ENCODE measurements around the gene DBNDD2.

The DBNDD2 gene

DNA sequence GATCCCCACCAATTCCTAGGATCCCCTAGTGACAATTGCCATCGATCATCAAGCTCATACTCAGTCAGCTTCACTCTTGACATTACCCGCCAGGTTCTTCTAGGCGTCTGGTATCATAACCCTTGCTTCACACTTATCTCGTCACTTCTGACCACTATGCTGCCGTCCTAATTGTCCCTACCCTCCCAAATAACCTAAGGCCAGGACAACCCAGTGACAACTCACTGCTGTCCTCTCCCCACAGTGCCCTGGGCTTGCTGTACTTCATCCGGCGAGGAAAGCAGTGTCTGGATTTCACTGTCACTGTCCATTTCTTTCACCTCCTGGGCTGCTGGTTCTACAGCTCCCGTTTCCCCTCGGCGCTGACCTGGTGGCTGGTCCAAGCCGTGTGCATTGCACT, 41.5 kb upstream of the DBNDD2 start (continued):
- TF ChIP-seq, protein P1, sequence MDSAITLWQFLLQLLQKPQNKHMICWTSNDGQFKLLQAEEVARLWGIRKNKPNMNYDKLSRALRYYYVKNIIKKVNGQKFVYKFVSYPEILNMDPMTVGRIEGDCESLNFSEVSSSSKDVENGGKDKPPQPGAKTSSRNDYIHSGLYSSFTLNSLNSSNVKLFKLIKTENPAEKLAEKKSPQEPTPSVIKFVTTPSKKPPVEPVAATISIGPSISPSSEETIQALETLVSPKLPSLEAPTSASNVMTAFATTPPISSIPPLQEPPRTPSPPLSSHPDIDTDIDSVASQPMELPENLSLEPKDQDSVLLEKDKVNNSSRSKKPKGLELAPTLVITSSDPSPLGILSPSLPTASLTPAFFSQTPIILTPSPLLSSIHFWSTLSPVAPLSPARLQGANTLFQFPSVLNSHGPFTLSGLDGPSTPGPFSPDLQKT (IDR thresholded peaks at IDR 0.05; ENCODE audit: borderline replicate concordance, low read depth, low read length), result no peak
- no peak for TF ChIP-seq ZNF433 (tag by site-specific recombination; IDR thresholded peaks at IDR 0.05; ENCODE audit: low read depth)
- TF ChIP-seq HOXD13 (CRISPR knock-in tag; IDR thresholded peaks at IDR 0.05; ENCODE audit: borderline replicate concordance), result no peak
- no peak for TF ChIP-seq SCRT1 (tag by site-specific recombination; IDR thresholded peaks at IDR 0.05; ENCODE audit: borderline replicate concordance)
- TF ChIP-seq, protein P2, sequence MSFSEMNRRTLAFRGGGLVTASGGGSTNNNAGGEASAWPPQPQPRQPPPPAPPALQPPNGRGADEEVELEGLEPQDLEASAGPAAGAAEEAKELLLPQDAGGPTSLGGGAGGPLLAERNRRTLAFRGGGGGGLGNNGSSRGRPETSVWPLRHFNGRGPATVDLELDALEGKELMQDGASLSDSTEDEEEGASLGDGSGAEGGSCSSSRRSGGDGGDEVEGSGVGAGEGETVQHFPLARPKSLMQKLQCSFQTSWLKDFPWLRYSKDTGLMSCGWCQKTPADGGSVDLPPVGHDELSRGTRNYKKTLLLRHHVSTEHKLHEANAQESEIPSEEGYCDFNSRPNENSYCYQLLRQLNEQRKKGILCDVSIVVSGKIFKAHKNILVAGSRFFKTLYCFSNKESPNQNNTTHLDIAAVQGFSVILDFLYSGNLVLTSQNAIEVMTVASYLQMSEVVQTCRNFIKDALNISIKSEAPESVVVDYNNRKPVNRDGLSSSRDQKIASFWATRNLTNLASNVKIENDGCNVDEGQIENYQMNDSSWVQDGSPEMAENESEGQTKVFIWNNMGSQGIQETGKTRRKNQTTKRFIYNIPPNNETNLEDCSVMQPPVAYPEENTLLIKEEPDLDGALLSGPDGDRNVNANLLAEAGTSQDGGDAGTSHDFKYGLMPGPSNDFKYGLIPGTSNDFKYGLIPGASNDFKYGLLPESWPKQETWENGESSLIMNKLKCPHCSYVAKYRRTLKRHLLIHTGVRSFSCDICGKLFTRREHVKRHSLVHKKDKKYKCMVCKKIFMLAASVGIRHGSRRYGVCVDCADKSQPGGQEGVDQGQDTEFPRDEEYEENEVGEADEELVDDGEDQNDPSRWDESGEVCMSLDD (tag by site-specific recombination; IDR thresholded peaks at IDR 0.05), result no peak
- no peak for TF ChIP-seq ZFP69B (tag by site-specific recombination; IDR thresholded peaks at IDR 0.05)
- no peak for TF ChIP-seq ZNF174 (tag by site-specific recombination; IDR thresholded peaks at IDR 0.05)
- no peak for TF ChIP-seq ZFP3 (tag by site-specific recombination; IDR thresholded peaks at IDR 0.05; ENCODE audit: low read depth)
- TF ChIP-seq TRIM28 (IDR thresholded peaks at IDR 0.05; ENCODE audit: borderline replicate concordance, low read length), result no peak

DNA sequence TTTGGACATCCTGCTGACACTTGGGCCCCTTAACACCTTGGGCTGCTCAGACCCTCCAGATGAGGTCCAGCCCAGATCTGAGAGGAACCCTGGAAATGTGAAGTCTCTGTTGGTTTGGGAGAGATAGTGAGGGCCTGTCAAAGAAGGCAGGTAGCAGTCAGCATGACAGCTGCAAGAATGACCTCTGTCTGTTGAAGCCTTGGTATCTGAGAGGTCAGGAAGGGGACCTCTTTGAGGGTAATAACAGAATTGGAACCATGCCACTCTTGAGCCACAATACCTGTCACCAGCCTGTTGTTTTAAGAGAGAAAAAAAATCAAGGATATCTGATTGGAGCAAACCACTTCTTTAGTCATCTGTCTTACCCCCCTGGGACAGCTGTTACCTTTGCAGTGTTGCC, 41.0 kb upstream of the DBNDD2 start:
- H3K9me3 ChIP-seq (ENCODE audit: control insufficient read depth, insufficient read depth, low read depth, low read length), result no peaks in the 10 kb centered on the region
- CTCF ChIA-PET, result interaction anchor here (0.8 to 1.1 kb wide), 2 partner anchors 69 to 83 kb away, joined by 3 read pairs; no protein-coding TSS in a partner anchor
- no peak overlapping the region for H3K27ac ChIP-seq (ENCODE audit: extremely low read depth, low read depth, low read length)
- no peaks in the 10 kb centered on the region; the same call in 1 of the 2 replicates for H3K4me1 ChIP-seq (ENCODE audit: control insufficient read depth, insufficient read depth, low read length)
- TF ChIP-seq ZSCAN16 (tag by site-specific recombination; IDR thresholded peaks at IDR 0.05) (no peak), ZBTB1 (tag by site-specific recombination; IDR thresholded peaks at IDR 0.05) (no peak), ZNF140 (tag by site-specific recombination; IDR thresholded peaks at IDR 0.05) (no peak), OSR2 (tag by site-specific recombination; IDR thresholded peaks at IDR 0.05) (no peak), ZNF211 (tag by site-specific recombination; IDR thresholded peaks at IDR 0.05; ENCODE audit: low read depth) (no peak), ZFP3 (tag by site-specific recombination; IDR thresholded peaks at IDR 0.05; ENCODE audit: low read depth) (no peak), ZNF175 (tag by site-specific recombination; IDR thresholded peaks at IDR 0.05) (no peak), YY1 (tag by site-specific recombination; IDR thresholded peaks at IDR 0.05) (no peak)
- TF ChIP-seq, protein P3, sequence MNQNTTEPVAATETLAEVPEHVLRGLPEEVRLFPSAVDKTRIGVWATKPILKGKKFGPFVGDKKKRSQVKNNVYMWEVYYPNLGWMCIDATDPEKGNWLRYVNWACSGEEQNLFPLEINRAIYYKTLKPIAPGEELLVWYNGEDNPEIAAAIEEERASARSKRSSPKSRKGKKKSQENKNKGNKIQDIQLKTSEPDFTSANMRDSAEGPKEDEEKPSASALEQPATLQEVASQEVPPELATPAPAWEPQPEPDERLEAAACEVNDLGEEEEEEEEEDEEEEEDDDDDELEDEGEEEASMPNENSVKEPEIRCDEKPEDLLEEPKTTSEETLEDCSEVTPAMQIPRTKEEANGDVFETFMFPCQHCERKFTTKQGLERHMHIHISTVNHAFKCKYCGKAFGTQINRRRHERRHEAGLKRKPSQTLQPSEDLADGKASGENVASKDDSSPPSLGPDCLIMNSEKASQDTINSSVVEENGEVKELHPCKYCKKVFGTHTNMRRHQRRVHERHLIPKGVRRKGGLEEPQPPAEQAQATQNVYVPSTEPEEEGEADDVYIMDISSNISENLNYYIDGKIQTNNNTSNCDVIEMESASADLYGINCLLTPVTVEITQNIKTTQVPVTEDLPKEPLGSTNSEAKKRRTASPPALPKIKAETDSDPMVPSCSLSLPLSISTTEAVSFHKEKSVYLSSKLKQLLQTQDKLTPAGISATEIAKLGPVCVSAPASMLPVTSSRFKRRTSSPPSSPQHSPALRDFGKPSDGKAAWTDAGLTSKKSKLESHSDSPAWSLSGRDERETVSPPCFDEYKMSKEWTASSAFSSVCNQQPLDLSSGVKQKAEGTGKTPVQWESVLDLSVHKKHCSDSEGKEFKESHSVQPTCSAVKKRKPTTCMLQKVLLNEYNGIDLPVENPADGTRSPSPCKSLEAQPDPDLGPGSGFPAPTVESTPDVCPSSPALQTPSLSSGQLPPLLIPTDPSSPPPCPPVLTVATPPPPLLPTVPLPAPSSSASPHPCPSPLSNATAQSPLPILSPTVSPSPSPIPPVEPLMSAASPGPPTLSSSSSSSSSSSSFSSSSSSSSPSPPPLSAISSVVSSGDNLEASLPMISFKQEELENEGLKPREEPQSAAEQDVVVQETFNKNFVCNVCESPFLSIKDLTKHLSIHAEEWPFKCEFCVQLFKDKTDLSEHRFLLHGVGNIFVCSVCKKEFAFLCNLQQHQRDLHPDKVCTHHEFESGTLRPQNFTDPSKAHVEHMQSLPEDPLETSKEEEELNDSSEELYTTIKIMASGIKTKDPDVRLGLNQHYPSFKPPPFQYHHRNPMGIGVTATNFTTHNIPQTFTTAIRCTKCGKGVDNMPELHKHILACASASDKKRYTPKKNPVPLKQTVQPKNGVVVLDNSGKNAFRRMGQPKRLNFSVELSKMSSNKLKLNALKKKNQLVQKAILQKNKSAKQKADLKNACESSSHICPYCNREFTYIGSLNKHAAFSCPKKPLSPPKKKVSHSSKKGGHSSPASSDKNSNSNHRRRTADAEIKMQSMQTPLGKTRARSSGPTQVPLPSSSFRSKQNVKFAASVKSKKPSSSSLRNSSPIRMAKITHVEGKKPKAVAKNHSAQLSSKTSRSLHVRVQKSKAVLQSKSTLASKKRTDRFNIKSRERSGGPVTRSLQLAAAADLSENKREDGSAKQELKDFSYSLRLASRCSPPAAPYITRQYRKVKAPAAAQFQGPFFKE (tag by site-specific recombination; IDR thresholded peaks at IDR 0.05; ENCODE audit: borderline replicate concordance), result no peak
- TF ChIP-seq, protein P4, sequence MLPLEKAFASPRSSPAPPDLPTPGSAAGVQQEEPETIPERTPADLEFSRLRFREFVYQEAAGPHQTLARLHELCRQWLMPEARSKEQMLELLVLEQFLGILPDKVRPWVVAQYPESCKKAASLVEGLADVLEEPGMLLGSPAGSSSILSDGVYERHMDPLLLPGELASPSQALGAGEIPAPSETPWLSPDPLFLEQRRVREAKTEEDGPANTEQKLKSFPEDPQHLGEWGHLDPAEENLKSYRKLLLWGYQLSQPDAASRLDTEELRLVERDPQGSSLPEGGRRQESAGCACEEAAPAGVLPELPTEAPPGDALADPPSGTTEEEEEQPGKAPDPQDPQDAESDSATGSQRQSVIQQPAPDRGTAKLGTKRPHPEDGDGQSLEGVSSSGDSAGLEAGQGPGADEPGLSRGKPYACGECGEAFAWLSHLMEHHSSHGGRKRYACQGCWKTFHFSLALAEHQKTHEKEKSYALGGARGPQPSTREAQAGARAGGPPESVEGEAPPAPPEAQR (tag by site-specific recombination; IDR thresholded peaks at IDR 0.05), result no peak
- POLR2A ChIA-PET, result no interaction called here
- no peak overlapping the region for H3K4me3 ChIP-seq (ENCODE audit: low read depth, low read length)
- peaks cover 0 to 40% of the 10 kb centered on the region in 2 experiments; a peak in 1 of 3 replicates for H3K36me3 ChIP-seq (ENCODE audit: control insufficient read depth in 2 of 2, insufficient read depth in 1 of 2, low read length in 2 of 2)

Measured in HEK293 (cell line).